ENCODE data around the gene TRIM39. TPM values are rescaled to one million over a fixed set of nuclear protein-coding genes. Genes with fewer than 3 reads are reported as not detected.
A peak's percentile ranks its signal among the peaks of the same experiment; 100 is the strongest.
"Not testable (repeated sequence)": the region's sequence is repeated elsewhere in the genome, so short reads cannot be mapped to it uniquely, and the experiment has no call there.

The TRIM39 gene
- total RNA-seq, 1 donor from 2014 or later, result 10.1 TPM

- DNase-seq (ENCODE audit: low read depth in 2 of 2), result no peak
Measured at GRCh38 chr6:30361661-30362060, 34.9 kb downstream of the TRIM39 start.

GRCh38 chr6:30363459-30363858, 36.7 kb downstream of the TRIM39 start:
- DNase-seq (ENCODE audit: low read depth in 2 of 2), result no peak

- DNase-seq (ENCODE audit: low read depth in 2 of 2), result no peak
Measured at GRCh38 chr6:30364591-30364990, 37.9 kb downstream of the TRIM39 start.

- not testable (repeated sequence) for DNase-seq (ENCODE audit: low read depth in 2 of 2)
Measured at GRCh38 chr6:30369280-30369679, 42.6 kb downstream of the TRIM39 start.

GRCh38 chr6:30378290-30378937, 51.7 kb downstream of the TRIM39 start:
- DNase-seq (ENCODE audit: low read depth in 2 of 2), result peak; percentile 22 to 36

- DNase-seq (ENCODE audit: low read depth in 2 of 2), result no peak
Measured at GRCh38 chr6:30380464-30380863, 53.7 kb downstream of the TRIM39 start.

GRCh38 chr6:30386166-30386565, 59.4 kb downstream of the TRIM39 start:
- no peak for DNase-seq (ENCODE audit: low read depth in 2 of 2)

GRCh38 chr6:30391240-30391639, 64.5 kb downstream of the TRIM39 start:
- no peak for DNase-seq (ENCODE audit: low read depth in 2 of 2)

Other genes starting within 250 kb of the TRIM39 start
- not detected in 2 replicates for gene TRIM31, start 213.8 kb upstream of the TRIM39 start, total RNA-seq
- gene TRIM40, start 190.8 kb upstream of the TRIM39 start, total RNA-seq, result not detected in 2 replicates
- gene TRIM10, start 165.7 kb upstream of the TRIM39 start, total RNA-seq, result under 0.01 TPM in 1 of 2 replicates, not detected in the other
- gene TRIM15, start 163.4 kb upstream of the TRIM39 start, total RNA-seq, result not detected in 2 replicates
- 19.4 and 24.2 TPM in 2 replicates for gene TRIM26, start 113.5 kb upstream of the TRIM39 start, total RNA-seq
- gene RPP21, start 18.2 kb downstream of the TRIM39 start, total RNA-seq, result 16.1 and 20.8 TPM in 2 replicates
- gene HLA-E, start 162.6 kb downstream of the TRIM39 start, total RNA-seq, result 440 and 959 TPM in 2 replicates
- gene GNL1, start 229.6 kb downstream of the TRIM39 start, total RNA-seq, result 31.8 and 41.1 TPM in 2 replicates
- gene PRR3, start 230.4 kb downstream of the TRIM39 start, total RNA-seq, result 2.0 and 2.2 TPM in 2 replicates
- 24.6 and 41.9 TPM in 2 replicates for gene ABCF1, start 244.5 kb downstream of the TRIM39 start, total RNA-seq